Measurements from ENCODE around the gene RAP1GAP. TPM values are rescaled to one million over a fixed set of nuclear protein-coding genes. Genes with fewer than 3 reads are reported as not detected.
A peak's percentile ranks its signal among the peaks of the same experiment; 100 is the strongest.

Gene RAP1GAP
- total RNA-seq, 1 experiment from 2014 or later = 13.4 TPM

- H4K20me1 ChIP-seq (ENCODE audit: insufficient read depth) = no peaks in the 10 kb centered on the region
- ChIA-PET RAD21 (ENCODE audit: low non-redundant PET in 1 of 2, low total read pairs in 2 of 2, uncharacterized antibody in 2 of 2, unreplicated experiment in 2 of 2) (no interaction called here), CTCF (interaction anchor here (0.7 kb wide), 1 partner anchor 10 kb away, joined by 3 read pairs; no protein-coding TSS in a partner anchor), POLR2A (no interaction called here)
- no peak overlapping the region for H2AFZ ChIP-seq (ENCODE audit: low read depth, low read length, poor library complexity, severe bottlenecking)
- intact Hi-C loops (cut with micrococcal nuclease) = no loop called here
- H3K4me1 ChIP-seq (ENCODE audit: control insufficient read depth in 1 of 2, insufficient read depth in 2 of 2, low read length in 2 of 2) = peaks cover 0 to 14% of the 10 kb centered on the region in 2 experiments; a peak in 3 of 4 replicates
- H3K9me3 ChIP-seq (ENCODE audit: control insufficient read depth in 1 of 2, insufficient read depth in 1 of 2, low read depth in 1 of 2, low read length in 2 of 2) = no peaks in the 10 kb centered on the region
- no peak for TF ChIP-seq YY1 (IDR thresholded peaks at IDR 0.05; ENCODE audit: extremely low read depth, insufficient replicate concordance, low read depth, low read length)
- no peak for TF ChIP-seq MAX (IDR thresholded peaks at IDR 0.05)
- TF ChIP-seq, protein P1, sequence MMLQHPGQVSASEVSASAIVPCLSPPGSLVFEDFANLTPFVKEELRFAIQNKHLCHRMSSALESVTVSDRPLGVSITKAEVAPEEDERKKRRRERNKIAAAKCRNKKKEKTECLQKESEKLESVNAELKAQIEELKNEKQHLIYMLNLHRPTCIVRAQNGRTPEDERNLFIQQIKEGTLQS (IDR thresholded peaks at IDR 0.05) = no peak
- TF ChIP-seq SIN3A (IDR thresholded peaks at IDR 0.05; ENCODE audit: low read depth) = no peak
- TF ChIP-seq, protein P2, sequence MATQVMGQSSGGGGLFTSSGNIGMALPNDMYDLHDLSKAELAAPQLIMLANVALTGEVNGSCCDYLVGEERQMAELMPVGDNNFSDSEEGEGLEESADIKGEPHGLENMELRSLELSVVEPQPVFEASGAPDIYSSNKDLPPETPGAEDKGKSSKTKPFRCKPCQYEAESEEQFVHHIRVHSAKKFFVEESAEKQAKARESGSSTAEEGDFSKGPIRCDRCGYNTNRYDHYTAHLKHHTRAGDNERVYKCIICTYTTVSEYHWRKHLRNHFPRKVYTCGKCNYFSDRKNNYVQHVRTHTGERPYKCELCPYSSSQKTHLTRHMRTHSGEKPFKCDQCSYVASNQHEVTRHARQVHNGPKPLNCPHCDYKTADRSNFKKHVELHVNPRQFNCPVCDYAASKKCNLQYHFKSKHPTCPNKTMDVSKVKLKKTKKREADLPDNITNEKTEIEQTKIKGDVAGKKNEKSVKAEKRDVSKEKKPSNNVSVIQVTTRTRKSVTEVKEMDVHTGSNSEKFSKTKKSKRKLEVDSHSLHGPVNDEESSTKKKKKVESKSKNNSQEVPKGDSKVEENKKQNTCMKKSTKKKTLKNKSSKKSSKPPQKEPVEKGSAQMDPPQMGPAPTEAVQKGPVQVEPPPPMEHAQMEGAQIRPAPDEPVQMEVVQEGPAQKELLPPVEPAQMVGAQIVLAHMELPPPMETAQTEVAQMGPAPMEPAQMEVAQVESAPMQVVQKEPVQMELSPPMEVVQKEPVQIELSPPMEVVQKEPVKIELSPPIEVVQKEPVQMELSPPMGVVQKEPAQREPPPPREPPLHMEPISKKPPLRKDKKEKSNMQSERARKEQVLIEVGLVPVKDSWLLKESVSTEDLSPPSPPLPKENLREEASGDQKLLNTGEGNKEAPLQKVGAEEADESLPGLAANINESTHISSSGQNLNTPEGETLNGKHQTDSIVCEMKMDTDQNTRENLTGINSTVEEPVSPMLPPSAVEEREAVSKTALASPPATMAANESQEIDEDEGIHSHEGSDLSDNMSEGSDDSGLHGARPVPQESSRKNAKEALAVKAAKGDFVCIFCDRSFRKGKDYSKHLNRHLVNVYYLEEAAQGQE (IDR thresholded peaks at IDR 0.05; ENCODE audit: low read depth) = no peak
- TF ChIP-seq SP1 (IDR thresholded peaks at IDR 0.05; ENCODE audit: low read depth) = no peak
- no peak for TF ChIP-seq CEBPB (IDR thresholded peaks at IDR 0.05; ENCODE audit: low read depth)
- no peak for TF ChIP-seq EGR1 (IDR thresholded peaks at IDR 0.05; ENCODE audit: low read depth)
- no peak for TF ChIP-seq CBX3 (IDR thresholded peaks at IDR 0.05; ENCODE audit: low read depth)
- no peak for TF ChIP-seq SRF (IDR thresholded peaks at IDR 0.05; ENCODE audit: low read depth)
- TF ChIP-seq EZH2phosphoT487 (IDR thresholded peaks at IDR 0.05; ENCODE audit: borderline replicate concordance) = no peak
- TF ChIP-seq TCF7L2 (IDR thresholded peaks at IDR 0.05; ENCODE audit: borderline replicate concordance, extremely low read depth, insufficient read depth, insufficient read length) = no peak
- no peak for TF ChIP-seq EZH2 (IDR thresholded peaks at IDR 0.05)
- TF ChIP-seq RAD21 (IDR thresholded peaks at IDR 0.05; ENCODE audit: low read depth) = no peak
- TF ChIP-seq POLR2A (IDR thresholded peaks at IDR 0.05; ENCODE audit: borderline replicate concordance, extremely low read depth, insufficient read depth, insufficient read length) = no peak
- no peak for TF ChIP-seq FOSL1 (IDR thresholded peaks at IDR 0.05; ENCODE audit: low read depth)
- TF ChIP-seq CTCF (IDR thresholded peaks at IDR 0.05 in 2 of 3, conservative IDR thresholded peaks at IDR 0.05 in 1 of 3; ENCODE audit: borderline replicate concordance in 1 of 3, insufficient read depth in 1 of 3, low read depth in 2 of 3, low read length in 2 of 3) = no peak
- no peak for TF ChIP-seq ZNF274 (IDR thresholded peaks at IDR 0.05; ENCODE audit: low read depth, low read length)
- no peak overlapping the region for H3K27ac ChIP-seq (ENCODE audit: low read depth, low read length)
- H3K4me3 ChIP-seq (replicated peaks in 1 of 2; ENCODE audit: low read depth in 1 of 2, low read length in 2 of 2) = no peak overlapping the region
- no TSS peak for BruUV-seq (replicated peaks)
- no peaks in the 10 kb centered on the region for H3K9me2 ChIP-seq (ENCODE audit: insufficient read depth)
- DNase-seq (ENCODE audit: low read depth, low spot score) (no peak), ATAC-seq (peak; percentile 16; the same call in 1 of the 2 replicates)
- peak overlapping the region; percentile 7; the same call in 1 of the 2 replicates for H3K4me2 ChIP-seq (ENCODE audit: low read length)
- no peak overlapping the region for H3K9ac ChIP-seq (ENCODE audit: low read length)
- H3K79me2 ChIP-seq (ENCODE audit: insufficient read depth, low read length) = no peaks in the 10 kb centered on the region
- H3K27me3 ChIP-seq (ENCODE audit: insufficient read depth, low read length) = no peaks in the 10 kb centered on the region
- no peaks in the 10 kb centered on the region for H3K36me3 ChIP-seq (ENCODE audit: control insufficient read depth in 1 of 2, insufficient read depth in 2 of 2, low read length in 2 of 2)
Observed at GRCh38 chr1:21670956-21671902, 2.1 kb upstream of the RAP1GAP start.

Measured in HCT116 (cell line).